HUES6 (cell line): ENCODE data around the gene ATXN3.

ENCODE experiments used
- H3K27ac ChIP-seq: 2 replicates; pipeline ENCODE4 v1.7.0; 2013; ENCODE audit warnings: low read depth, mild to moderate bottlenecking, low read length, inconsistent platforms
- H3K27me3 ChIP-seq: 2 replicates; pipeline ENCODE4 v1.6.1; 2013; ENCODE audit warnings: low read length; ENCODE audit not compliant: control insufficient read depth, insufficient read depth
- H3K36me3 ChIP-seq: 2 replicates; pipeline ENCODE4 v1.6.1; 2013; ENCODE audit warnings: low read length; ENCODE audit not compliant: control insufficient read depth, insufficient read depth
- H3K4me1 ChIP-seq: 2 replicates; pipeline ENCODE4 v1.6.1; 2013; ENCODE audit warnings: low read length; ENCODE audit not compliant: control insufficient read depth, insufficient read depth
- H3K4me3 ChIP-seq: 2 replicates; pipeline ENCODE4 v1.5.1; 2013; ENCODE audit warnings: low read depth, low read length
- H3K9ac ChIP-seq: one replicate; pipeline ENCODE4 v1.6.1; 2013; ENCODE audit warnings: mild to moderate bottlenecking, low read length
- H3K9me3 ChIP-seq: 2 replicates; pipeline ENCODE4 v1.6.1; 2013; ENCODE audit warnings: low read depth, low read length; ENCODE audit not compliant: control insufficient read depth, insufficient read depth

Gene ATXN3

GRCh38 chr14:92106143-92106926 lies at the start of gene ATXN3:
Gene ATXN3 (minus strand): TSS chr14:92106582. CDS start chr14:92106552, 30 bp downstream.
- no peaks in the 10 kb centered on the region for H3K9me3 ChIP-seq
- H3K27ac ChIP-seq, result no peak within 1 kb of the TSS; the same call in 1 of the 2 replicates
- H3K27me3 ChIP-seq, result no peaks in the 10 kb centered on the region
- no peaks in the 10 kb centered on the region for H3K36me3 ChIP-seq
- peak within 1 kb of the TSS; percentile 91 for H3K4me3 ChIP-seq
- peaks cover 19% of the 10 kb centered on the region; the same call in 1 of the 2 replicates for H3K4me1 ChIP-seq
- H3K9ac ChIP-seq, result peak within 1 kb of the TSS; percentile 82

GRCh38 chr14:92154283-92154942 lies 48.0 kb upstream of the ATXN3 start:
- Histone ChIP-seq H3K36me3 (peaks cover 82% of the 10 kb centered on the region), H3K4me3 (no peak overlapping the region), H3K9ac (no peak overlapping the region), H3K4me1 (no peaks in the 10 kb centered on the region), H3K9me3 (no peaks in the 10 kb centered on the region), H3K27ac (no peak overlapping the region), H3K27me3 (no peaks in the 10 kb centered on the region)

- H3K27ac ChIP-seq, result no peak overlapping the region
- peaks cover 82% of the 10 kb centered on the region for H3K36me3 ChIP-seq
- no peak overlapping the region for H3K9ac ChIP-seq
- no peak overlapping the region for H3K4me3 ChIP-seq
- H3K4me1 ChIP-seq, result no peaks in the 10 kb centered on the region
- H3K9me3 ChIP-seq, result no peaks in the 10 kb centered on the region
- no peaks in the 10 kb centered on the region for H3K27me3 ChIP-seq
Observed at GRCh38 chr14:92153581-92153980, 47.2 kb upstream of the ATXN3 start.

GRCh38 chr14:92144708-92145107 lies 38.3 kb upstream of the ATXN3 start:
- H3K9me3 ChIP-seq, result no peaks in the 10 kb centered on the region
- no peak overlapping the region for H3K4me3 ChIP-seq
- H3K36me3 ChIP-seq, result peaks cover 86% of the 10 kb centered on the region
- no peak overlapping the region for H3K9ac ChIP-seq
- no peaks in the 10 kb centered on the region for H3K4me1 ChIP-seq
- no peaks in the 10 kb centered on the region for H3K27me3 ChIP-seq
- H3K27ac ChIP-seq, result no peak overlapping the region

GRCh38 chr14:92143962-92144361 lies 37.6 kb upstream of the ATXN3 start:
- H3K27ac ChIP-seq, result no peak overlapping the region
- no peak overlapping the region for H3K9ac ChIP-seq
- H3K27me3 ChIP-seq, result no peaks in the 10 kb centered on the region
- H3K9me3 ChIP-seq, result no peaks in the 10 kb centered on the region
- no peak overlapping the region for H3K4me3 ChIP-seq
- peaks cover 81% of the 10 kb centered on the region for H3K36me3 ChIP-seq
- no peaks in the 10 kb centered on the region for H3K4me1 ChIP-seq

- Histone ChIP-seq H3K4me1 (no peaks in the 10 kb centered on the region), H3K4me3 (no peak overlapping the region), H3K9me3 (no peaks in the 10 kb centered on the region), H3K27me3 (no peaks in the 10 kb centered on the region), H3K9ac (no peak overlapping the region), H3K27ac (no peak overlapping the region), H3K36me3 (peaks cover 81% of the 10 kb centered on the region)
Observed at GRCh38 chr14:92143309-92143708, 36.9 kb upstream of the ATXN3 start.

GRCh38 chr14:92135269-92135668 lies 28.9 kb upstream of the ATXN3 start:
- peaks cover 87% of the 10 kb centered on the region for H3K36me3 ChIP-seq
- H3K27me3 ChIP-seq, result no peaks in the 10 kb centered on the region
- H3K9ac ChIP-seq, result no peak overlapping the region
- no peaks in the 10 kb centered on the region for H3K9me3 ChIP-seq
- no peak overlapping the region for H3K4me3 ChIP-seq
- H3K27ac ChIP-seq, result no peak overlapping the region
- no peaks in the 10 kb centered on the region for H3K4me1 ChIP-seq

GRCh38 chr14:92134456-92134855 lies 28.1 kb upstream of the ATXN3 start:
- Histone ChIP-seq H3K9ac (no peak overlapping the region), H3K27ac (no peak overlapping the region), H3K4me1 (no peaks in the 10 kb centered on the region), H3K36me3 (peaks cover 93% of the 10 kb centered on the region), H3K27me3 (no peaks in the 10 kb centered on the region), H3K9me3 (no peaks in the 10 kb centered on the region), H3K4me3 (no peak overlapping the region)

GRCh38 chr14:92122761-92123160 lies 16.4 kb upstream of the ATXN3 start:
- Histone ChIP-seq H3K27me3 (no peaks in the 10 kb centered on the region), H3K4me3 (peak overlapping the region; percentile 91), H3K4me1 (no peaks in the 10 kb centered on the region), H3K9me3 (no peaks in the 10 kb centered on the region), H3K27ac (no peak overlapping the region; the same call in 1 of the 2 replicates), H3K36me3 (peaks cover 56% of the 10 kb centered on the region), H3K9ac (peak overlapping the region; percentile 97)

- no peaks in the 10 kb centered on the region for H3K9me3 ChIP-seq
- peak overlapping the region; percentile 97 for H3K9ac ChIP-seq
- peaks cover 54% of the 10 kb centered on the region for H3K36me3 ChIP-seq
- H3K27me3 ChIP-seq, result no peaks in the 10 kb centered on the region
- peak overlapping the region; percentile 91 for H3K4me3 ChIP-seq
- H3K4me1 ChIP-seq, result no peaks in the 10 kb centered on the region
- peak overlapping the region; percentile 100 for H3K27ac ChIP-seq
Observed at GRCh38 chr14:92122351-92122677, 15.9 kb upstream of the ATXN3 start.

GRCh38 chr14:92121670-92122350 lies 15.4 kb upstream of the ATXN3 start, which contains the start of the genes CPSF2 and NDUFB1:
Gene CPSF2 (plus strand): TSS chr14:92121969. CDS start chr14:92130985, 9,016 bp downstream.
Gene NDUFB1 (minus strand): TSS chr14:92121706. CDS start chr14:92117637, 4,069 bp downstream.
- no peaks in the 10 kb centered on the region for H3K9me3 ChIP-seq
- peaks cover 55% of the 10 kb centered on the region for H3K36me3 ChIP-seq
- H3K4me1 ChIP-seq, result no peaks in the 10 kb centered on the region
- peak within 1 kb of the TSS; percentile 91 for H3K4me3 ChIP-seq
- peak within 1 kb of the TSS; percentile 97 for H3K9ac ChIP-seq
- H3K27ac ChIP-seq, result peak within 1 kb of the TSS; percentile 100
- H3K27me3 ChIP-seq, result no peaks in the 10 kb centered on the region
